HL-60 (cell line): ENCODE results near the gene GATD1.

ENCODE experiments used
- DNase-seq, 2 experiments: peaks; one replicate each; pipeline ENCODE4 v3.0.0-alpha.2; 2010 to 2020; ENCODE audit warnings: low read depth in 1 of 2, low spot score in 1 of 2
- H3K27ac ChIP-seq: fragments of 250-450 bp; sonication (Bioruptor Pico); replicated peaks from 2 replicates; pipeline ENCODE4 v1.5.1; 2020; ENCODE audit warnings: mild to moderate bottlenecking, moderate library complexity
- H3K27me3 ChIP-seq: fragments of 250-450 bp; sonication (Bioruptor Pico); 2 replicates; pipeline ENCODE4 v1.5.1; 2021; ENCODE audit warnings: mild to moderate bottlenecking, moderate library complexity; ENCODE audit not compliant: insufficient read depth, poor library complexity, severe bottlenecking
- H3K4me3 ChIP-seq: replicated peaks from 2 replicates; pipeline ENCODE4 v1.5.1; 2011; ENCODE audit warnings: mild to moderate bottlenecking, control low read depth, low read length; ENCODE audit not compliant: insufficient read depth
- GABPA ChIP-seq: IDR thresholded peaks from 2 replicates; pipeline ENCODE4 v1.6.1; 2012; ENCODE audit warnings: low read depth
- POLR2AphosphoS5 ChIP-seq: IDR thresholded peaks from 2 replicates; pipeline ENCODE4 v1.6.1; 2012; ENCODE audit warnings: low read depth
- SPI1 ChIP-seq: IDR thresholded peaks from 2 replicates; pipeline ENCODE4 v1.6.1; 2012; ENCODE audit warnings: low read depth, mild to moderate bottlenecking, borderline replicate concordance
- TF ChIP-seq, protein P1 (sequence below): IDR thresholded peaks from one replicate; pipeline ENCODE4 v1.5.1; 2011; ENCODE audit warnings: low read length, control low read depth, inconsistent platforms; ENCODE audit not compliant: insufficient read depth
- TF ChIP-seq, protein P2 (sequence below): IDR thresholded peaks from 2 replicates; pipeline ENCODE4 v1.6.1; 2012; ENCODE audit warnings: low read depth; ENCODE audit not compliant: insufficient replicate concordance

The GATD1 gene

DNA sequence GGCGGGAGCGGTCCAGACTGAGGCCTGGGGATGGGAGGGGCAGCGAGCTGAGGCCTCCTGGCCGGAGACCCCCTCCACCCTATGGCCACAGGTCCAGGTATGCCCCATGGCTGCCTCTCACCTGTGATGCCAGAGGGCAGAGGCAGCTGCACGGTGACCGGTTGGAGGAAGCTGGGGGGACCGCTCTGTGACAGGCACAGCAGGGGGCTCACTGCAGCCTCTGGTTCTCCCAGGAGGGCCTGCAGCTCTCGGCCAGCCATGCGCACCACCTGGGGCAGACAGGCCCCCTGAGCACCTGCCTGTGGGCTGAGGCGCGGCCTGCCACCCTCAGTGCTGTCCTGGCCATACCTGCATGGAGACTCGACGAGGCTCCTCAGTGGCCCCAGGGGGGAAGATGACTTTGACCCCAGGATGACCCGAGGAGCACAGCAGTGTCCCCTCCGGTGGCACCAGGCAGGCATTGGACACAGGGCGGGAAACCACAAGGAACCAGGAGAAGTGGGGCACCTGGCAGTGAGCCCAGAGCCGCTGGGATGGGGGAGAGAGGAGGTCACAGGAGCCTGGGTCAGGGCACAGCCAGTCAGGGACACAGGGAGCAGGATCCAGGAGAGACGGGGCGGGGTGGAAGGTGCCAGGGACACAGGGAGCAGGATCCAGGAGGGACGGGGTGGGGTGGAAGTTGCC lies 24.0 kb upstream of the GATD1 start:
- no peak overlapping the region for H3K4me3 ChIP-seq
- TF ChIP-seq SPI1 (no peak), POLR2AphosphoS5 (no peak), GABPA (no peak)
- TF ChIP-seq, protein P1, sequence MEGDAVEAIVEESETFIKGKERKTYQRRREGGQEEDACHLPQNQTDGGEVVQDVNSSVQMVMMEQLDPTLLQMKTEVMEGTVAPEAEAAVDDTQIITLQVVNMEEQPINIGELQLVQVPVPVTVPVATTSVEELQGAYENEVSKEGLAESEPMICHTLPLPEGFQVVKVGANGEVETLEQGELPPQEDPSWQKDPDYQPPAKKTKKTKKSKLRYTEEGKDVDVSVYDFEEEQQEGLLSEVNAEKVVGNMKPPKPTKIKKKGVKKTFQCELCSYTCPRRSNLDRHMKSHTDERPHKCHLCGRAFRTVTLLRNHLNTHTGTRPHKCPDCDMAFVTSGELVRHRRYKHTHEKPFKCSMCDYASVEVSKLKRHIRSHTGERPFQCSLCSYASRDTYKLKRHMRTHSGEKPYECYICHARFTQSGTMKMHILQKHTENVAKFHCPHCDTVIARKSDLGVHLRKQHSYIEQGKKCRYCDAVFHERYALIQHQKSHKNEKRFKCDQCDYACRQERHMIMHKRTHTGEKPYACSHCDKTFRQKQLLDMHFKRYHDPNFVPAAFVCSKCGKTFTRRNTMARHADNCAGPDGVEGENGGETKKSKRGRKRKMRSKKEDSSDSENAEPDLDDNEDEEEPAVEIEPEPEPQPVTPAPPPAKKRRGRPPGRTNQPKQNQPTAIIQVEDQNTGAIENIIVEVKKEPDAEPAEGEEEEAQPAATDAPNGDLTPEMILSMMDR: no peak
- TF ChIP-seq, protein P2, sequence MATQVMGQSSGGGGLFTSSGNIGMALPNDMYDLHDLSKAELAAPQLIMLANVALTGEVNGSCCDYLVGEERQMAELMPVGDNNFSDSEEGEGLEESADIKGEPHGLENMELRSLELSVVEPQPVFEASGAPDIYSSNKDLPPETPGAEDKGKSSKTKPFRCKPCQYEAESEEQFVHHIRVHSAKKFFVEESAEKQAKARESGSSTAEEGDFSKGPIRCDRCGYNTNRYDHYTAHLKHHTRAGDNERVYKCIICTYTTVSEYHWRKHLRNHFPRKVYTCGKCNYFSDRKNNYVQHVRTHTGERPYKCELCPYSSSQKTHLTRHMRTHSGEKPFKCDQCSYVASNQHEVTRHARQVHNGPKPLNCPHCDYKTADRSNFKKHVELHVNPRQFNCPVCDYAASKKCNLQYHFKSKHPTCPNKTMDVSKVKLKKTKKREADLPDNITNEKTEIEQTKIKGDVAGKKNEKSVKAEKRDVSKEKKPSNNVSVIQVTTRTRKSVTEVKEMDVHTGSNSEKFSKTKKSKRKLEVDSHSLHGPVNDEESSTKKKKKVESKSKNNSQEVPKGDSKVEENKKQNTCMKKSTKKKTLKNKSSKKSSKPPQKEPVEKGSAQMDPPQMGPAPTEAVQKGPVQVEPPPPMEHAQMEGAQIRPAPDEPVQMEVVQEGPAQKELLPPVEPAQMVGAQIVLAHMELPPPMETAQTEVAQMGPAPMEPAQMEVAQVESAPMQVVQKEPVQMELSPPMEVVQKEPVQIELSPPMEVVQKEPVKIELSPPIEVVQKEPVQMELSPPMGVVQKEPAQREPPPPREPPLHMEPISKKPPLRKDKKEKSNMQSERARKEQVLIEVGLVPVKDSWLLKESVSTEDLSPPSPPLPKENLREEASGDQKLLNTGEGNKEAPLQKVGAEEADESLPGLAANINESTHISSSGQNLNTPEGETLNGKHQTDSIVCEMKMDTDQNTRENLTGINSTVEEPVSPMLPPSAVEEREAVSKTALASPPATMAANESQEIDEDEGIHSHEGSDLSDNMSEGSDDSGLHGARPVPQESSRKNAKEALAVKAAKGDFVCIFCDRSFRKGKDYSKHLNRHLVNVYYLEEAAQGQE: no peak
- no peak overlapping the region for H3K27ac ChIP-seq
- no peak for DNase-seq
- H3K27me3 ChIP-seq: no peaks in the 10 kb centered on the region

DNA sequence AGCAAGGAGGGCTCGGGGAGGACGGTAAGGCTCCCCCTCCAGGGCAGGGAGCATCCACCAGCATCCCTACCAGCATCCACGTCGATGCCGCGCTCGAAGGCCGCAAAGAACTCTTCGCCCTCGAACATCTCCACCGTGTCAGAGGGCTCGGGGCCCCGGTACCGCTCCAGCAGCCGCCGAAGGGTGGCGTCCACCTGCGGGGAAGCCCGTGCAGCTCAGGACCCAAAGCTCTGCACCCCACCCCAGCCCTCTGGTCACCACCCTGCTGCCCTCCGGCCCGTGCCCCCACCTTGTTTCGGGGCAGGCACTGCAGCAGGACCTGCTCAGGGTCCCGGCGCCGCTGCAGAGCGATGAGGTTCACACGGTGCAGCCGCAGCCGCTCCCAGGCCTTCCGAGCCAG lies 23.2 kb upstream of the GATD1 start:
- TF ChIP-seq, protein P2: no peak
- TF ChIP-seq GABPA: no peak
- no peak for TF ChIP-seq POLR2AphosphoS5
- no peak for TF ChIP-seq SPI1
- TF ChIP-seq, protein P1: no peak
- no peak for DNase-seq
- Histone ChIP-seq H3K4me3 (no peak overlapping the region), H3K27me3 (no peaks in the 10 kb centered on the region), H3K27ac (no peak overlapping the region)

DNA sequence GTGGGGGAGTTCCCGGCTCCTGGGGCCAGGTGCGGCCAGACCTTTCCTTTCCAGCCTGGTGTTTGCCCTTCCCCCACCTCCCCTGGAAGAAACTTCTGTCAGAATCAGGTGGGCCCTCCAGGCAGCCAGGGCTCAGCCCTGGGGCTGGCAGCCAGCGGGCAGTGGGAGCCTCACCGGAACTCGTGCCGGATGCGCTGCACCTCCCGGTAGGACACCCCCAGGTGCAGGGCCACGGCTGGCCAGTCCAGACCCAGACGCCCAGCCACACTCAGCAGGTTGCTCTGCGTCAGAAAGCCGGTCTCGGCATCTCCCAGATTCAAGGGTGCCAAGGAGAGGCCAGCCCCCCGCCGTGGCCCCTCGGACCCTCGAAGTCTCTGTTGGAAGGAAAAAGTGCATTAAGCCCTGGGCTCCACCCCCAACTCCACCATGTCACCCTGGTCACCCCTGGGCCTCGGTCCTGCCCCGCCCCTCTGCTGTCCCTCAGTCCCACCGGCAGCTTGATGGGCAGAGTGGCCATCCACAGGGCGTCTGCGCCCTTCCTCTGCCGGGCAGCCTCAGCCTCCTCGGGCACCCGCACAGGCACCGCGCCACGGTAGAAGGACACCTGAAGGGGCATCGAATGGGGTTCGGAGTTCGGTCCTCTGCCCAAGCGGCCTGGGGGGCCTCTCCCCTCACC lies 22.5 kb upstream of the GATD1 start:
- Histone ChIP-seq H3K4me3 (no peak overlapping the region), H3K27me3 (no peaks in the 10 kb centered on the region), H3K27ac (no peak overlapping the region)
- TF ChIP-seq GABPA: no peak
- no peak for TF ChIP-seq SPI1
- no peak for TF ChIP-seq POLR2AphosphoS5
- no peak for DNase-seq

GRCh38 chr11:798093-798713 lies 20.9 kb upstream of the GATD1 start, which contains the start of gene SLC25A22:
Gene SLC25A22, minus strand, starts transcription at chr11:798281. Its CDS starts 3,275 bp downstream, at chr11:795006.
- Histone ChIP-seq H3K27ac (peak within 1 kb of the TSS; percentile 78), H3K4me3 (peak within 1 kb of the TSS; percentile 69), H3K27me3 (no peaks in the 10 kb centered on the region)
- peak in 1 of 2 experiments; percentile 78 for DNase-seq
- TF ChIP-seq, protein P2: no peak
- TF ChIP-seq, protein P1: peak; percentile 30
